ENCODE measurements around the gene LCTL. TPM values are rescaled to one million over a fixed set of nuclear protein-coding genes. Genes with fewer than 3 reads are reported as not detected.

LCTL gene
- total and polyA plus RNA-seq, 2 donors (not counting 1 experiment from before 2014, with no cell fraction given): 0.66 to 0.96 TPM

DNA sequence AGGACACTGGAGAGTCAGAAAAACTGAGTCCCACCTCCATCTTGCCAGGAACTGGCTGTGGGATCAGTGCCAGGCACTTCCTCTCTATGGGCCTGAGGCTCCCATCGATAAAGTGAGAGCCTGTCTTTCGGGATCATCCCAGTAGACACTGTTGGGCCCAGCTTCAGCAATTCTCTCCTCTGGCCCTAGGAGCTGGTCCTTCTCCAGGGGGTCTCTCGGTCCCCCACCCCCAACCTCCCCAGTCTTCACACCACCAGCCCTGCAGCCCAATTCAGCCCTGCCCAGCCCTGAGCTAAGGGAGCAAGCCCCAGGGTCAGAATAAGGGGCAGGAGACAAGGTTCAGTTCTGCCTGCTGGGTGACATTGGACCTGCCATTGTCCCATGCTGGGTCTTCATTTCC is 4.5 kb upstream of the LCTL start:
- Histone ChIP-seq H3K4me1 (ENCODE audit: control insufficient read depth, extremely low read depth, insufficient read depth, low read length) (peaks cover 10% of the 10 kb centered on the region), H3K27me3 (ENCODE audit: control insufficient read depth, insufficient read depth, low read length) (no peaks in the 10 kb centered on the region), H3K9ac (ENCODE audit: insufficient read depth, low read length) (no peak overlapping the region), H3K4me2 (ENCODE audit: extremely low read depth, insufficient read depth, low read length) (no peak overlapping the region), H3K79me2 (ENCODE audit: control insufficient read depth, insufficient read depth, low read length) (no peaks in the 10 kb centered on the region), H3K4me3 (replicated peaks in 1 of 4; ENCODE audit: control extremely low read depth in 1 of 4, insufficient read depth in 1 of 4, low read depth in 3 of 4, low read length in 4 of 4) (no peak overlapping the region), H3K9me3 (ENCODE audit: control insufficient read depth, insufficient read depth, low read depth, low read length) (no peaks in the 10 kb centered on the region), H3K36me3 (ENCODE audit: control insufficient read depth, insufficient read depth, low read length) (no peaks in the 10 kb centered on the region), H2AFZ (ENCODE audit: low read length) (no peak overlapping the region), H3K27ac (ENCODE audit: insufficient read depth, low read length) (no peak overlapping the region), H4K20me1 (ENCODE audit: control insufficient read depth, extremely low read depth, insufficient read depth, low read length) (no peaks in the 10 kb centered on the region)
- no peak for DNase-seq (ENCODE audit: low read depth in 2 of 2)
- TF ChIP-seq EZH2 (IDR thresholded peaks at IDR 0.05; ENCODE audit: low read length, missing control alignments): no peak
- TF ChIP-seq, protein P1, sequence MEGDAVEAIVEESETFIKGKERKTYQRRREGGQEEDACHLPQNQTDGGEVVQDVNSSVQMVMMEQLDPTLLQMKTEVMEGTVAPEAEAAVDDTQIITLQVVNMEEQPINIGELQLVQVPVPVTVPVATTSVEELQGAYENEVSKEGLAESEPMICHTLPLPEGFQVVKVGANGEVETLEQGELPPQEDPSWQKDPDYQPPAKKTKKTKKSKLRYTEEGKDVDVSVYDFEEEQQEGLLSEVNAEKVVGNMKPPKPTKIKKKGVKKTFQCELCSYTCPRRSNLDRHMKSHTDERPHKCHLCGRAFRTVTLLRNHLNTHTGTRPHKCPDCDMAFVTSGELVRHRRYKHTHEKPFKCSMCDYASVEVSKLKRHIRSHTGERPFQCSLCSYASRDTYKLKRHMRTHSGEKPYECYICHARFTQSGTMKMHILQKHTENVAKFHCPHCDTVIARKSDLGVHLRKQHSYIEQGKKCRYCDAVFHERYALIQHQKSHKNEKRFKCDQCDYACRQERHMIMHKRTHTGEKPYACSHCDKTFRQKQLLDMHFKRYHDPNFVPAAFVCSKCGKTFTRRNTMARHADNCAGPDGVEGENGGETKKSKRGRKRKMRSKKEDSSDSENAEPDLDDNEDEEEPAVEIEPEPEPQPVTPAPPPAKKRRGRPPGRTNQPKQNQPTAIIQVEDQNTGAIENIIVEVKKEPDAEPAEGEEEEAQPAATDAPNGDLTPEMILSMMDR (conservative IDR thresholded peaks at IDR 0.05 in 1 of 2, IDR thresholded peaks at IDR 0.05 in 1 of 2; ENCODE audit: low read depth in 1 of 2, low read length in 2 of 2): no peak

DNA sequence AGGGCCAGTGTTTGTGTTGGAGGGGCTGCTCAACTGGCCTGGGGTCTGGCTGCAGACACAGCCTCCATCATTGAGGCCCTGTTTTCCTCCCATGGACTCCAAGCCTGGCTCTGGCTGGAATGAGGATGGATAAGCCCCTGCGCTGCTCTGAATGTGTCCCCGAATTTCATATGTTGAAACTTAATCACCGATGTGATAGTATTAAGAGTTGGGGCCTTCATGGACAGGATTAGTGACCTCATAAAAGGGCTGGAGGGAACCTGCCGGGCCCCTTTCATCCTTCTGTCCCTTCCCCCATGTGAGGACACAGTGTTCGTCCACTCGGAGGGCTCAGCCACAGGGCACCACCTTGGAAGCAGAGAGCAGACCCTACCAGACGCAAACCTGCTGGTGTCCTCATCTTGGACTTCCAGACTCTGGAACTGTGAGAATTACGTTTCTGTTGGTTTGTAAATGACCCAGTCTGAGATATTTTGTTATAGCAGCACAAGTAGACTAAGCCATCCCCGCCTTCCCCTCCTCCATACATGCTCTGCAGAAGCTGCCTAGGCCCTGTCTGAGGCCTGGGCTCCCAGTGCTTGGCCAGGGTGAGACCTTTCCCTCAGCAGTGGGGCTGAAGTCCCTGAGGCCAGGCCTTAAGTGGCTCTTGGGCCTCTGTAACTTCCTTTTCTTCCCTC is 3.8 kb upstream of the LCTL start:
- Histone ChIP-seq H3K9me3 (ENCODE audit: control insufficient read depth, insufficient read depth, low read depth, low read length) (no peaks in the 10 kb centered on the region), H2AFZ (ENCODE audit: low read length) (no peak overlapping the region), H3K79me2 (ENCODE audit: control insufficient read depth, insufficient read depth, low read length) (no peaks in the 10 kb centered on the region), H3K27me3 (ENCODE audit: control insufficient read depth, insufficient read depth, low read length) (no peaks in the 10 kb centered on the region), H4K20me1 (ENCODE audit: control insufficient read depth, extremely low read depth, insufficient read depth, low read length) (no peaks in the 10 kb centered on the region), H3K4me2 (ENCODE audit: extremely low read depth, insufficient read depth, low read length) (no peak overlapping the region), H3K36me3 (ENCODE audit: control insufficient read depth, insufficient read depth, low read length) (no peaks in the 10 kb centered on the region), H3K27ac (ENCODE audit: insufficient read depth, low read length) (no peak overlapping the region), H3K4me1 (ENCODE audit: control insufficient read depth, extremely low read depth, insufficient read depth, low read length) (peaks cover 11% of the 10 kb centered on the region), H3K9ac (ENCODE audit: insufficient read depth, low read length) (no peak overlapping the region), H3K4me3 (replicated peaks in 1 of 4; ENCODE audit: control extremely low read depth in 1 of 4, insufficient read depth in 1 of 4, low read depth in 3 of 4, low read length in 4 of 4) (no peak overlapping the region)
- DNase-seq (ENCODE audit: low read depth in 2 of 2): no peak
- TF ChIP-seq, protein P1 (conservative IDR thresholded peaks at IDR 0.05 in 1 of 2, IDR thresholded peaks at IDR 0.05 in 1 of 2; ENCODE audit: low read depth in 1 of 2, low read length in 2 of 2): no peak
- no peak for TF ChIP-seq EZH2 (IDR thresholded peaks at IDR 0.05; ENCODE audit: low read length, missing control alignments)

DNA sequence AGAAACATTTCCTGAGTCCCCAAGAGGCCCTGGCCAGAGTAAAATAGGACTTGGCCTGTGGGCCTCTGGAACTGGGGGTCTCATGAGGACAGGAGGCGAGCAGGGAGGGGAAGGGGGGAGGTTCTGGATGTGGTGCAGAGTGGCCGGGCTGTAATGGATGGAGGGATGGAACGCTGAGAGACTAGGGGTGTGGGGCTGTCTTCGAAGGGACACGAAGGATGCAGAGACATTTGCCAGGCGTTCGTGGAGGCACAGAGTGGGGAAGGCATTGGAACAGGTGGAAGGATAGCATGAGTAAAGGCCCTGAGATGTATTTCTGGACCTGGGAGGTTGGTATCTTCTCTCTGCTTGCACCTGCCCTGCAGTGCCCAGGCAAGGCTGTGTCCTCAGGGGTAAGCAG is 2.1 kb upstream of the LCTL start:
- Histone ChIP-seq H4K20me1 (ENCODE audit: control insufficient read depth, extremely low read depth, insufficient read depth, low read length) (no peaks in the 10 kb centered on the region), H3K9ac (ENCODE audit: insufficient read depth, low read length) (no peak overlapping the region), H3K27ac (ENCODE audit: insufficient read depth, low read length) (no peak overlapping the region), H2AFZ (ENCODE audit: low read length) (no peak overlapping the region), H3K9me3 (ENCODE audit: control insufficient read depth, insufficient read depth, low read depth, low read length) (no peaks in the 10 kb centered on the region), H3K4me2 (ENCODE audit: extremely low read depth, insufficient read depth, low read length) (no peak overlapping the region), H3K4me1 (ENCODE audit: control insufficient read depth, extremely low read depth, insufficient read depth, low read length) (peaks cover 11% of the 10 kb centered on the region), H3K79me2 (ENCODE audit: control insufficient read depth, insufficient read depth, low read length) (no peaks in the 10 kb centered on the region), H3K36me3 (ENCODE audit: control insufficient read depth, insufficient read depth, low read length) (no peaks in the 10 kb centered on the region), H3K27me3 (ENCODE audit: control insufficient read depth, insufficient read depth, low read length) (no peaks in the 10 kb centered on the region), H3K4me3 (replicated peaks in 1 of 4; ENCODE audit: control extremely low read depth in 1 of 4, insufficient read depth in 1 of 4, low read depth in 3 of 4, low read length in 4 of 4) (no peak overlapping the region)
- no peak for DNase-seq (ENCODE audit: low read depth in 2 of 2)
- no peak for TF ChIP-seq EZH2 (IDR thresholded peaks at IDR 0.05; ENCODE audit: low read length, missing control alignments)
- TF ChIP-seq, protein P1 (conservative IDR thresholded peaks at IDR 0.05 in 1 of 2, IDR thresholded peaks at IDR 0.05 in 1 of 2; ENCODE audit: low read depth in 1 of 2, low read length in 2 of 2): no peak

Measured in fibroblast of lung (primary cell).